ENCODE data around the gene AGPAT4.
"Not testable (repeated sequence)": the region's sequence is repeated elsewhere in the genome, so short reads cannot be mapped to it uniquely, and the experiment has no call there.

AGPAT4 gene

GRCh38 chr6:161200610-161201370 lies 73.1 kb downstream of the AGPAT4 start:
- DNase-seq (ENCODE audit: low read depth, low spot score) = no peak

GRCh38 chr6:161199850-161200249 lies 74.0 kb downstream of the AGPAT4 start:
- DNase-seq (ENCODE audit: low read depth, low spot score) = no peak

- no peak for DNase-seq (ENCODE audit: low read depth, low spot score)
Observed at GRCh38 chr6:161198783-161199460, 74.9 kb downstream of the AGPAT4 start.

GRCh38 chr6:161198176-161198575 lies 75.7 kb downstream of the AGPAT4 start:
- no peak for DNase-seq (ENCODE audit: low read depth, low spot score)

- DNase-seq (ENCODE audit: low read depth, low spot score) = no peak
Observed at GRCh38 chr6:161195386-161195785, 78.5 kb downstream of the AGPAT4 start.

- no peak for DNase-seq (ENCODE audit: low read depth, low spot score)
Observed at GRCh38 chr6:161194374-161194773, 79.5 kb downstream of the AGPAT4 start.

- no peak for DNase-seq (ENCODE audit: low read depth, low spot score)
Observed at GRCh38 chr6:161192636-161193411, 81.0 kb downstream of the AGPAT4 start.

- DNase-seq (ENCODE audit: low read depth, low spot score) = no peak
Observed at GRCh38 chr6:161191671-161192070, 82.2 kb downstream of the AGPAT4 start.

GRCh38 chr6:161191007-161191406 lies 82.9 kb downstream of the AGPAT4 start:
- DNase-seq (ENCODE audit: low read depth, low spot score) = no peak

- no peak for DNase-seq (ENCODE audit: low read depth, low spot score)
Observed at GRCh38 chr6:161189891-161190290, 84.0 kb downstream of the AGPAT4 start.

- no peak for DNase-seq (ENCODE audit: low read depth, low spot score)
Observed at GRCh38 chr6:161188547-161189465, 85.1 kb downstream of the AGPAT4 start.

GRCh38 chr6:161186173-161186769 lies 87.6 kb downstream of the AGPAT4 start:
- DNase-seq (ENCODE audit: low read depth, low spot score) = no peak

GRCh38 chr6:161181121-161181520 lies 92.7 kb downstream of the AGPAT4 start:
- DNase-seq (ENCODE audit: low read depth, low spot score) = no peak

GRCh38 chr6:161178155-161178554 lies 95.7 kb downstream of the AGPAT4 start:
- not testable (repeated sequence) for DNase-seq (ENCODE audit: low read depth, low spot score)

GRCh38 chr6:161176428-161176827 lies 97.4 kb downstream of the AGPAT4 start:
- not testable (repeated sequence) for DNase-seq (ENCODE audit: low read depth, low spot score)

GRCh38 chr6:161172769-161173168 lies 101.1 kb downstream of the AGPAT4 start:
- DNase-seq (ENCODE audit: low read depth, low spot score) = not testable (repeated sequence)

- no peak for DNase-seq (ENCODE audit: low read depth, low spot score)
Observed at GRCh38 chr6:161171207-161171606, 102.7 kb downstream of the AGPAT4 start.

GRCh38 chr6:161169696-161170095 lies 104.2 kb downstream of the AGPAT4 start:
- no peak for DNase-seq (ENCODE audit: low read depth, low spot score)

- no peak for DNase-seq (ENCODE audit: low read depth, low spot score)
Observed at GRCh38 chr6:161169035-161169434, 104.8 kb downstream of the AGPAT4 start.

- DNase-seq (ENCODE audit: low read depth, low spot score) = peak; percentile 99
Observed at GRCh38 chr6:161168281-161168891, 105.5 kb downstream of the AGPAT4 start.
